Epidermal melanocyte (primary cell): ENCODE results near the gene NEK10.

Source experiments
- DNase-seq: peaks from one replicate; pipeline ENCODE4 v3.0.0; 2011; ENCODE audit warnings: low spot score; ENCODE audit not compliant: insufficient read length

The NEK10 gene

GRCh38 chr3:27176256-27176655 lies 192.9 kb downstream of the NEK10 start:
- no peak for DNase-seq

DNA sequence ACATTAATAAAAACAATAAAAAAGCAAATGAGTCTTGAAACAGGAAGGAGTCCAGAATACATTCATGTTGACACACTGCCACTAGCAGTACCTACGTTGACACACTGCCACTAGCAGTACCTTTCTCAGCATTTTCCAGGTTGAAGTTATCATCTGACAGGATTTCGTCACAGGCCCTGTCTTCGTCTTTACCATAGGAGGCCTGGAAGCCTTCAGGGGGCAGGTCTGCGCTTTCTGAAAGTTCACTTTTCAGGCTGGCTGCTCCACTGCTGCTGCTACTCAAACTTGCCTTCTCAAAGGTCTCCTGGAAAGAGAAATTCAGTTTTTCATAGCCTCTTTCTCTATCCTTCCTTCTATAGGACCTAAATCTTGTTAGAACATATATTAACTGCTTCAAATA lies 194.7 kb downstream of the NEK10 start:
- no peak for DNase-seq

GRCh38 chr3:27171113-27171512 lies 198.1 kb downstream of the NEK10 start:
- no peak for DNase-seq

DNA sequence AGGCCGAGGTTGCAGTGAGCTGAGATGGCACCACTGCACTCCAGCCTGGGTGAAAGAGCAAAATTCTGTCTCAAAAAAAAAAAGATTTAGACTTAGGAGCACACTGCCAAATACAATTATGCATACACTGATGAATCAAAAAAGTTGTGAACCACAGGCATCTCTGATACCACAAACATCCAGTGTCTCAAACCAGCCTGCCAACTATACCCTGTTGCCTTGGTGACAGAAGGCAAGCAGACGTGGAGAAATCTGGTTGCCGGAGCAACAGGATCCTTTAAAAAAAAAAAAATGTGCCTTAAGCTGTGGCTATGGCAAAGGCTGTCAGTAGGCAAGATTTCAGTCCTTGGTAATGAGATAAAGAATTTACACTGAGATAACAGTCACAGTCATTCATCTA lies 202.3 kb downstream of the NEK10 start:
- peak; percentile 63 for DNase-seq

DNA sequence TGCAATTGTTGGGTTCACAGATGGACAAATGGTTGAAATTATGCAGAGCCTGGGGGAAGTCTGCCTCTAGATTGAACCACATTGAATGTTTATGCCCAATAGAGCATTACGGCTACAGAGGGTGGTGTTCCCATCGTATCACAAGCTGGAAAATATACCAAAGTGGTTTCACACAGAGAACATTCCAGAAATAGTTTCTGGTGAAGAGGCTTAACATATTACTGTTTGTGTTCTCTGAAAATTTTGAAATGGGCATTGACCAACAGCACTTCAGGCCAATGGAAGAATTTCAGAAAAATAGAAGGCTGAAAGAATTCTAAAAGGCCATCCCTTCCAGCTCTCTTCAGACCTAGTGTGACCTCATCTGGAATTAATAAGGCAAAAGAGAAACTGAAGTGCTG lies 203.9 kb downstream of the NEK10 start:
- peak; percentile 29 for DNase-seq

GRCh38 chr3:27160779-27161287 lies 208.3 kb downstream of the NEK10 start:
- DNase-seq = no peak

DNA sequence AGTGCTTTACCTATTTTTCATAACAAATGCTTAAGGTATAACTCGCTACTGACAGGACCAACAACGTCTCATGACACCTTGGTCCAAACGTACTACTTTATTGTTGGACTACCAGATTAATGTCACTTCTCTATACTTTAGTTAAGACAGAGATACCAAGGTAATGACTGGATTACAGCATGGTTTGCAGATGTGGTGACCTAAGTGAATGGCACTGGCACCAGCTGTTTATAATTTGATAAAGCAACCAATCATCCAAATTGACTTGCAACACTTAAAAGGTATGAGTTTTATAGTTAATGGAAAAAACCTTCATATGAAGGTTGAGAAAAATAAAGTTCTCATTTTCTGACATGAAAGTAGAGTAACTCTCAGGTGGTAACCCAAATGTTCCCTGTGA lies 209.0 kb downstream of the NEK10 start:
- DNase-seq = no peak

DNA sequence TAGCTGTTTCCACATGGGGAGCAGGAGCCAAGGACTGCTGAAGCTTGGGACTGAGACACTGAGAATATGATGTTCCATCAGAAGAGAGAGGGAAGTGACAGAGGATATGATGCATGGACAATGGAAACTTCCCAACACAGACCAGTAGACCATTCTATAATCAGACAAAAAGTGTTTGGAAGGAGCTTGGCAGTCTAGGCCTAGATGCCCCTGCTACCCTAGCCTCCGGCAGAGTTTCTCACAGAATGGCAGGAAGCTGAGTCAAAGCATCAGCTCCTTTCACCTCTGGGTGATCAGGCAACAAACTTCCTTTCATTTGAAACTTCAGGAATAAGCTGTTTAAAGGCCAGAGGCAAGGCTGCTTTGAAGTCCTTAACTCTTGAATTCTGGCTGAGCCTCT lies 222.0 kb downstream of the NEK10 start:
- DNase-seq = no peak

GRCh38 chr3:27146786-27147185 lies 222.4 kb downstream of the NEK10 start:
- DNase-seq = no peak

DNA sequence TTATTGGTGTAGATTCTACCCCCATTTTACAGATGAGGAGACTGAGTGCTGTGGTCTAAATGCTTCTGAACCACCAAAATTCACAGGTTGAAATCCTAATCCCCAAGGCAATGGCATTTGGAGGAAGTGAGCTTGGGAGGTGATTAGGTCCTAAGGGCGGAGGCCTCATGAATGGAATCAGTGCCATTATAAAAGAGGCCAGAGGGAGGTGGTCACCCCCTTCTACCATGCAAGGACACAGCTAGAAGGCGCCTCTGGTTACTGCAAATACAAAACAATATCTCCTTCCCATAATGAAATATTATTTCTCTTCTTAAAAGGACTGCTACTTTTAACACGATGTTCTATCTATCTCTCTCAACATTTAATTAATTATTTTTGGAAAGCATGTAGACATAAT lies 223.5 kb downstream of the NEK10 start:
- DNase-seq = no peak

DNA sequence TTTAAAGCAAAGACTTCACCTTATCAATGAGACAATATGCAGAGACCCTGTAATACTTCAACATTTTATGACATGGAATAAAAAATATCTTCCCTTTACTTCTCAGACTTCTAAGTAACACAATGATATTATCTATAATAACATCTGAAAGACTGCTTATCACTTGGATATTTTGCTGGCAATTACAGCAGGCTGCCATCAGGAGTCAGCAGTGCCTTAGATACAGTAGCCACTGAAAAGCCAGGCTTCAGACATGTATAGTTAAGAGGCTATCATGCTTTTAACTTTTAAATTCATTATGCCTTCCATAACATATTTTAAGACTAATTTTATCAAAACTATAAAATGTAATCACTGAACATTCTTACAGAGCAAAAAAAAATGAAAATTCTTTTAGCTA lies 227.5 kb downstream of the NEK10 start:
- DNase-seq = no peak

- no peak for DNase-seq
These were observed 230.6 kb downstream of the NEK10 start for GRCh38 chr3:27138562-27138961.

- no peak for DNase-seq
These were observed 231.2 kb downstream of the NEK10 start for GRCh38 chr3:27138005-27138404.

DNA sequence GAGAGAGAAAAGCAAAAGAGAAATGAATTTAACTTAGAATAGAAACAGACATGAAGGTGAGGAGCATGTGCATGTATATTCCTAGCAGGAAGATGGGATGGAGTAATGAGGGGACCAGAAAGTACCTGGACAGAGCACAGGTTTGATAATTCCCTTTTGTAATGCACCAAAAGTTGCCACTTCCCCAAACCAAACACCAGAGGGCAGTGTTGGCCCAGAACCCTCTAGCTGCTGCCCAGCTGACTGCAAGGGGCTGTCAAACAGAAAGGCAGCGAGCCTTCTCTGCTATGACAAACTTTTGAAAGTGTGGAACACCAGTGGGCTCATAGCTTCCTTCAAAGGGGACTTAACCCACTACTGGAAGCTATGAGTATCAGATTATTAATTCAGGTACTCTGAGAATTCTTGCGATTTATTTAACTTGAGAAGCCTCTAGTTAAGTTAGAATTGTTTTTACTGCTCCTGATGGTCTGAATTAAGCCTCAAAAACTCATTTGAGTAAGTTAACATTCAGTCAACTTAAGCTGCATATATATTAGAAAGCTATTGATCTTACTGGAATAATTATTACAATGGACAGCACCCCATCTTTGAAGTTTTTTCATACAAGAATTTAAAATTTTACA lies 234.9 kb downstream of the NEK10 start:
- DNase-seq = peak; percentile 40

DNA sequence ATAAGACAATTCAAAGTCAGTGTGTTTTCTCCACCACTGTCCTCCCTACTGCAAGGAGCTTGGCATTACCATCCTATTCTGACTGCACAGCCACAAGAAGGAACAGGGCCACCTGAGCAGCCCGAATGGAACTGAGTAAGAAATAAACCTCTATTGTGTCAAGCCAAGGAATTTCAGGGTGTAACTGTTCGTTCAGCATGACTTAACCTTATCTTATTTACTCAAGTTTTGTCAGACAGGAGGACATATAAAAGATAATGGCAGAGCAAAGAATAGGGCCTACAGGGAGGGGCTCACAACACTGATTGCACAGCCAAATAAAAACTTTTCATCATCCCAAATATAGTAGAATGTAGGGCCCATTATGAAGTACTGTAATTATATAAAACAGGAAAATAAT lies 236.1 kb downstream of the NEK10 start:
- DNase-seq = no peak

- no peak for DNase-seq
These were observed 238.4 kb downstream of the NEK10 start for GRCh38 chr3:27130796-27131195.

- no peak for DNase-seq
These were observed 241.3 kb downstream of the NEK10 start for GRCh38 chr3:27127879-27128278.

DNA sequence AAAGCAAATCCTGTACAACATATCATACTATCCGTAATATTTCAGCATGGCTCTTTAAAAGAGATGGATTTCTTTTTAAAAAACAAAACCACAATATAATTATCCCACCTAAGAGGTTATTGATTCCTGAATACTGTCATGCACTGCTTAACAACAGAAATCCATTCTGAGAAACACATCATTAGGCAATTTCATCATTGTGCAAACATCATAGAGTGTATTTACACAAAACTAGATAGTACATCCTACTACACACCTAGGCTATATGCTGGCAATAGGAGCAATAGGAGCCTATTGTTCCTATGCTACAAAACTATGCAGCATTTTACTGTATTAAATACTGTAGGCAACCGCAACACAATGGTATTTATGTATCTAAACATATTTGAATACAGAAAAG lies 242.0 kb downstream of the NEK10 start:
- DNase-seq = no peak

DNA sequence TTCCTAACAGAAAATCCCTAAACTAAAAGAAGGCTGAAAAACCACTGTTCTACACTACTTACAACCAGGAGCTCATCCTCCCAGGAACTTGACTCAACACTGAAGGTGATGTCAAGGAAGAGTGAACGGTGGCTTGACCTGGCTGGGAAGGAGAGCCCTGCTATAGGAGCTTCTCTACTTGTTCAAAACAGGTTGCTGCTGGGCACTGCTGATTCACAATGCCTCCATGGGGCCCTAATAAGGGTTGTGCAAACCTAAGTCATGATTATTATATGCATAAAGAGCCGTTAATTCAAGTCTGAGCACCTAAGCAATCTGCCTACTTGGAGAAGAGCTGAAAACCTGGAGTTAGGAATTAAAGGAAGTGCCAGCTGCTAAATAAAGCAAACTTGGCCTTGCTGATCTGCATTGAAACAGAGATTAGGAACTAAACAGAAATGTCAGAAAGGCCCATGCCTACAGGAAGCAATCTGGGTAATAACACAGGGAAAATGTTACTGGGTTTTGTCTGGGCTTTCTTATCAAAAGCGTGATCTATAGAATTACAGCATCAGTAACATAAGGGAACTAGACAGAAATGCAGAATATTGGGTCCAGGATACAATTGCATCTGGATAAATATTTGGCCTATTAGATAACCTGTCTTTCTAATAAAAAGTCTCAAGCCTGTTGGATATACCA lies 243.2 kb downstream of the NEK10 start:
- no peak for DNase-seq

- DNase-seq = no peak
These were observed 249.5 kb downstream of the NEK10 start for GRCh38 chr3:27119639-27120038.

- no peak for DNase-seq
These were observed 253.8 kb downstream of the NEK10 start for GRCh38 chr3:27115352-27115751.

GRCh38 chr3:27114684-27115083 lies 254.5 kb downstream of the NEK10 start:
- no peak for DNase-seq

DNA sequence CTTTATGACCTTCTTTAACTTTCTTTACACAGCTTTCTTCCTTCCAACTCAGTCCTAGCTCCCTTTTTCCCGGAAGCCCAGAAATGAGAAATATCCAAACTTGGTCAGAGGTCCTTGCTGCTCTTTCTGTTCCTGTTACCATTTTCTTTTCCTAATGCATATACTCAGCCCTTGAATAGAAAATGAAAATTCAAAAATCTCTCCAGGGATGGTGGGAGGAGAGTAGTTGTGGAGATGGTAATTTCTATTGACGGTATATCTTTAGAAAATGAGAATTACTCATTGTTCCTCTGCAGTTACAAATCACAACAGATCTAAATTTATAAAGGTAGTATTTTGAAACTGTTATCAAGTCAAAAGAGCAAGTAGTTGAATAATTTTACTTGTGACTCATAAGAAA lies 255.1 kb downstream of the NEK10 start:
- no peak for DNase-seq
